Memory B cell (primary cell): ENCODE data around the gene JARID2.
A peak's percentile ranks its signal among the peaks of the same experiment; 100 is the strongest.
"Not testable (repeated sequence)": the region's sequence is repeated elsewhere in the genome, so short reads cannot be mapped to it uniquely, and the experiment has no call there.

ENCODE experiments used
- ATAC-seq: fragments of 150-1000 bp; cut with Tn5 transposase; 2 replicates; pipeline ENCODE4 v1.10.0; 2021; ENCODE audit warnings: low read depth, mild to moderate bottlenecking, moderate library complexity
- DNase-seq, 2 donors: peaks; one replicate each; pipeline ENCODE4 v3.0.0; 2022; ENCODE audit warnings: low spot score in 2 of 2
- H3K27ac Mint-ChIP-seq: one replicate; pipeline ENCODE4 v1.8.0; 2022; ENCODE audit warnings: mild to moderate bottlenecking, moderate library complexity, mixed read lengths
- H3K27me3 Mint-ChIP-seq: one replicate; pipeline ENCODE4 v1.8.0; 2022; ENCODE audit warnings: mixed read lengths
- H3K36me3 Mint-ChIP-seq: one replicate; pipeline ENCODE4 v1.8.0; 2022; ENCODE audit warnings: mild to moderate bottlenecking, mixed read lengths
- H3K4me1 Mint-ChIP-seq: one replicate; pipeline ENCODE4 v1.8.0; 2022; ENCODE audit warnings: mixed read lengths
- H3K4me3 Mint-ChIP-seq: one replicate; pipeline ENCODE4 v1.8.0; 2022; ENCODE audit warnings: mild to moderate bottlenecking, moderate library complexity, mixed read lengths
- H3K9me3 Mint-ChIP-seq: one replicate; pipeline ENCODE4 v1.8.0; 2022; ENCODE audit warnings: mixed read lengths

JARID2 gene

GRCh38 chr6:15283986-15284361 is 38.1 kb downstream of the JARID2 start:
- ATAC-seq (no peak), DNase-seq (no peak)
- no peak overlapping the region for H3K4me3 Mint-ChIP-seq
- no peaks in the 10 kb centered on the region for H3K9me3 Mint-ChIP-seq
- peaks cover 9% of the 10 kb centered on the region for H3K36me3 Mint-ChIP-seq
- H3K27me3 Mint-ChIP-seq: no peaks in the 10 kb centered on the region
- peak overlapping the region; percentile 15 for H3K27ac Mint-ChIP-seq
- H3K4me1 Mint-ChIP-seq: peaks cover 52% of the 10 kb centered on the region

GRCh38 chr6:15284743-15285142 is 38.9 kb downstream of the JARID2 start:
- no peaks in the 10 kb centered on the region for H3K9me3 Mint-ChIP-seq
- ATAC-seq (no peak), DNase-seq (no peak)
- H3K27me3 Mint-ChIP-seq: no peaks in the 10 kb centered on the region
- peaks cover 45% of the 10 kb centered on the region for H3K4me1 Mint-ChIP-seq
- H3K27ac Mint-ChIP-seq: peak overlapping the region; percentile 15
- H3K36me3 Mint-ChIP-seq: peaks cover 9% of the 10 kb centered on the region
- H3K4me3 Mint-ChIP-seq: no peak overlapping the region

GRCh38 chr6:15285682-15286294 is 39.9 kb downstream of the JARID2 start:
- H3K36me3 Mint-ChIP-seq: peaks cover 9% of the 10 kb centered on the region
- no peak overlapping the region for H3K4me3 Mint-ChIP-seq
- no peak for DNase-seq
- H3K9me3 Mint-ChIP-seq: no peaks in the 10 kb centered on the region
- peaks cover 41% of the 10 kb centered on the region for H3K4me1 Mint-ChIP-seq
- H3K27me3 Mint-ChIP-seq: no peaks in the 10 kb centered on the region
- no peak for ATAC-seq
- no peak overlapping the region for H3K27ac Mint-ChIP-seq

- Mint-ChIP-seq H3K4me1 (peaks cover 29% of the 10 kb centered on the region), H3K4me3 (peak overlapping the region; percentile 55), H3K27me3 (no peaks in the 10 kb centered on the region), H3K36me3 (peaks cover 7% of the 10 kb centered on the region), H3K9me3 (no peaks in the 10 kb centered on the region), H3K27ac (peak overlapping the region; percentile 69)
- peak; percentile 21 to 48 for DNase-seq
- ATAC-seq: peak; percentile 100
Measured at GRCh38 chr6:15287670-15288375, 42.0 kb downstream of the JARID2 start.

GRCh38 chr6:15288856-15289255 is 43.0 kb downstream of the JARID2 start:
- peaks cover 9% of the 10 kb centered on the region for H3K36me3 Mint-ChIP-seq
- no peak for ATAC-seq
- no peak overlapping the region for H3K4me3 Mint-ChIP-seq
- no peak overlapping the region for H3K27ac Mint-ChIP-seq
- no peaks in the 10 kb centered on the region for H3K27me3 Mint-ChIP-seq
- H3K9me3 Mint-ChIP-seq: no peaks in the 10 kb centered on the region
- no peak for DNase-seq
- H3K4me1 Mint-ChIP-seq: peaks cover 35% of the 10 kb centered on the region

- ATAC-seq, H3K36me3 Mint-ChIP-seq, H3K4me3 Mint-ChIP-seq, H3K9me3 Mint-ChIP-seq, H3K27me3 Mint-ChIP-seq, DNase-seq, H3K27ac Mint-ChIP-seq: not testable (repeated sequence)
- peaks cover 35% of the 10 kb centered on the region for H3K4me1 Mint-ChIP-seq
Measured at GRCh38 chr6:15289456-15289855, 43.6 kb downstream of the JARID2 start.

- H3K27ac Mint-ChIP-seq: peak overlapping the region; percentile 31
- no peaks in the 10 kb centered on the region for H3K9me3 Mint-ChIP-seq
- DNase-seq (no peak), ATAC-seq (no peak)
- H3K36me3 Mint-ChIP-seq: peaks cover 10% of the 10 kb centered on the region
- peaks cover 38% of the 10 kb centered on the region for H3K4me1 Mint-ChIP-seq
- no peaks in the 10 kb centered on the region for H3K27me3 Mint-ChIP-seq
- no peak overlapping the region for H3K4me3 Mint-ChIP-seq
Measured at GRCh38 chr6:15290067-15290680, 44.3 kb downstream of the JARID2 start.

GRCh38 chr6:15290962-15291704 is 45.3 kb downstream of the JARID2 start:
- no peak overlapping the region for H3K27ac Mint-ChIP-seq
- peaks cover 10% of the 10 kb centered on the region for H3K36me3 Mint-ChIP-seq
- H3K4me3 Mint-ChIP-seq: no peak overlapping the region
- no peaks in the 10 kb centered on the region for H3K27me3 Mint-ChIP-seq
- peaks cover 33% of the 10 kb centered on the region for H3K4me1 Mint-ChIP-seq
- ATAC-seq (no peak), DNase-seq (no peak)
- no peaks in the 10 kb centered on the region for H3K9me3 Mint-ChIP-seq

GRCh38 chr6:15292721-15293302 is 46.9 kb downstream of the JARID2 start:
- Mint-ChIP-seq H3K4me1 (peaks cover 37% of the 10 kb centered on the region), H3K36me3 (peaks cover 10% of the 10 kb centered on the region), H3K9me3 (no peaks in the 10 kb centered on the region), H3K27me3 (no peaks in the 10 kb centered on the region), H3K4me3 (no peak overlapping the region), H3K27ac (no peak overlapping the region)
- DNase-seq (no peak), ATAC-seq (no peak)

GRCh38 chr6:15293674-15294073 is 47.8 kb downstream of the JARID2 start:
- no peak for DNase-seq
- peaks cover 33% of the 10 kb centered on the region for H3K4me1 Mint-ChIP-seq
- no peaks in the 10 kb centered on the region for H3K9me3 Mint-ChIP-seq
- H3K36me3 Mint-ChIP-seq: peaks cover 10% of the 10 kb centered on the region
- no peak overlapping the region for H3K27ac Mint-ChIP-seq
- H3K27me3 Mint-ChIP-seq: no peaks in the 10 kb centered on the region
- H3K4me3 Mint-ChIP-seq: no peak overlapping the region
- ATAC-seq: no peak

- H3K9me3 Mint-ChIP-seq: no peaks in the 10 kb centered on the region
- H3K4me1 Mint-ChIP-seq: peaks cover 38% of the 10 kb centered on the region
- no peak overlapping the region for H3K4me3 Mint-ChIP-seq
- H3K27me3 Mint-ChIP-seq: no peaks in the 10 kb centered on the region
- no peak overlapping the region for H3K27ac Mint-ChIP-seq
- H3K36me3 Mint-ChIP-seq: peaks cover 6% of the 10 kb centered on the region
- ATAC-seq (no peak), DNase-seq (no peak)
Measured at GRCh38 chr6:15294504-15294903, 48.6 kb downstream of the JARID2 start.

GRCh38 chr6:15296249-15296648 is 50.4 kb downstream of the JARID2 start:
- peak overlapping the region; percentile 6 for H3K27ac Mint-ChIP-seq
- DNase-seq (no peak), ATAC-seq (no peak)
- H3K4me1 Mint-ChIP-seq: peaks cover 46% of the 10 kb centered on the region
- no peaks in the 10 kb centered on the region for H3K9me3 Mint-ChIP-seq
- H3K4me3 Mint-ChIP-seq: no peak overlapping the region
- H3K36me3 Mint-ChIP-seq: peaks cover 6% of the 10 kb centered on the region
- H3K27me3 Mint-ChIP-seq: no peaks in the 10 kb centered on the region

GRCh38 chr6:15296735-15297134 is 50.9 kb downstream of the JARID2 start:
- H3K27me3 Mint-ChIP-seq: no peaks in the 10 kb centered on the region
- H3K4me3 Mint-ChIP-seq: no peak overlapping the region
- no peak for DNase-seq
- peaks cover 49% of the 10 kb centered on the region for H3K4me1 Mint-ChIP-seq
- peaks cover 6% of the 10 kb centered on the region for H3K36me3 Mint-ChIP-seq
- peak overlapping the region; percentile 6 for H3K27ac Mint-ChIP-seq
- no peaks in the 10 kb centered on the region for H3K9me3 Mint-ChIP-seq
- ATAC-seq: no peak

GRCh38 chr6:15297167-15297566 is 51.3 kb downstream of the JARID2 start:
- Mint-ChIP-seq H3K4me1 (peaks cover 50% of the 10 kb centered on the region), H3K27ac (peak overlapping the region; percentile 6)
- H3K4me3 Mint-ChIP-seq, H3K36me3 Mint-ChIP-seq, ATAC-seq, H3K27me3 Mint-ChIP-seq, H3K9me3 Mint-ChIP-seq, DNase-seq: not testable (repeated sequence)
